Measurements from ENCODE around the gene TCEANC2.

Gene TCEANC2

DNA sequence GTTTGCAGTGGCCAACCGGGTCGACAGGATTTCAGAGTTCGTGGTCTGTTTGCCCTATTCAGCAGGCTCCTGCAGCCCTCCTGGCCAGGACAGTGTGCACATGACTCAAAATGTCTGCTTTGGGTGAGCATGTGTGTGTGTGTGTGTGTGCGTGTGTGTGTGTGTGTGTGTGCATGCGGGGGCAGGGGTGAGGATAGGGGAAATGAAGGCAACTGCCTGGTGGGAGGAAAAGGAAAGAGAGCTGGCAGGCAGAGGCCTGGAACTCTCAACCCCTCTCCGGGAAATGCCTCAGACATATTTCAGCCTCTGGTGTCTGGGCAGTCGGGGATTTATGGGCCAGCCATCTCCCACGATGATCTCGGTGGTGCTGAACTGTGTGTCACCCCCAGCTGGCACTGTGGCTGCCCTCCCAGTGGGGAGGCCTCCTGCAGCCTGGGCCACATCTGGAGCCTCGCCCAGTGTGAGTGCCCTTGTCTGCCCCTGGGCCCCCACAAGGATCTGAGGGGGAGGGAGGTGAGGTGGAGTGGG, 84.2 kb downstream of the TCEANC2 start:
- peak; percentile 36 for DNase-seq

DNA sequence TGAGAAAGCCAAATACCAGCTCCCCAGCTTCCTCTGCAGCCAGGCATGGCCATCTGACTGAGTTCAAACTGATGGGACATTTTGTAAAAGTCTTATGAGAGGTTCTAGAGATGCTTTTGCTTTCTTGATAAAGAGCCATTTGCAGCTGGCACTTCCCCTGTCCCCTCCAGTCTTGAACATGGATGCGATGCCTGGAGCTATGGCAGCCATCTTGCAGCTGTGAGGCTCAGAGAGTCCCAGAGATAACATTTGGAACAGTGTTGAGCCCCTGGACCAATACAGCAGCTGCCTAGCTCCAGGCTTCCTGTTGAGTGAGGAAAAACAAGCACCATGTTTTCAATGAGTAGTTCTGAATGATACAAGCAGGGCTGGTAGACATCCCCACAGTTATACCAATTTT, 85.6 kb downstream of the TCEANC2 start:
- no peak for DNase-seq

DNA sequence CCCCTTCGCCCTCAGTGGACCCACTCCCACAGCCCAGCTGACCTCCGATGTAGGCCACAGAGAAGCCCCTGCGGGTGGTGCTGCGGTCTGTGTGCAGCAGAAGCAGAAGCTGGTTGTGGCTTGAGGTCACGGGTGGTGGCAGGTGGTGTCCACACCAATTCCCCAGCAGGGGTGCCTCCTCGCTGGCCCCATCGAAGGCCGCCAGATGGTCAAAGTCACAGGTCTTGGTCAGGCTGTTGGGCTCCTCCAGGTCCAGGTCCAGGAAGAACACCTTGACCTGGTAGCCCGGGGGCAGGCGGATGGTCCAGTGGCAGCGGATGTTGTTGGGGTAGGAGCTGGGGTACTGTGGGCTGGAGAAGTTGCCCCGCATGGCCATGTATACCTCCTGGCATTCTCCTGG, 86.3 kb downstream of the TCEANC2 start:
- no peak for DNase-seq

DNA sequence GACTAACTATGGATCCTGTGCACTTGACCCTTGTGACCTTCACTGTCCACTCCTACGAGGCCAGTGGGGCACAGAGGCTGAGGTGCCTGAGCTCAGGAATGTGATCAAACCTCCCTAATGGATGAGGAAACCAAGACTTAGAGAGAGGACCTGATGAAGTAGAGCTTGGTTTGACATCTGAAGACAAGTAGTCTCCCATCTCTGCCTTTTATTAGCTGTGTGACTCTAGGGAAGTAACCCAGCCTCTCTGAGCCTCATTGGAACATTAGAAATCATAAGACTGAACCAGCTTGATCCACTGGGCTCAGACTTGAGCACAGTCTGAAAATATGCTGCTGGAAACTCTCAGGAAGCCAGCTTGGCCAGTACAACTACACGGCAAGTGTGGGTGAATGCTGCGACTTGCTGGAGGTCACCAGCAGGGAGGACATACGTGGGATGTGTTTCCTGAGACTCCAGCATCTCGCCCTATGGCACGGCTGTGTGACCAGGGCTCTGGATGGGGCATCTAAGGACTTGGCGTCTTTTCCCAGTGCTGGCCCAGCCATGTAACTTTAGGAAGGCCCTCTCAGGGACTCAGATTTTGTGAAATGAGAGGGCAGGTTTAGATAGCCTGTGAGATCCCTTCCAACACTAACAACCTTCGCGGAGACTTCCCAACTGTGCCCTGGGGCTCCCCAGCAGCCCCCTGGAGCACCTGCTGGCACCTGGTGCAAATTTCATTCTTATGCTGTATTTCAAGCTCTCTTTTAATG, 88.9 kb downstream of the TCEANC2 start:
- DNase-seq, result no peak

DNA sequence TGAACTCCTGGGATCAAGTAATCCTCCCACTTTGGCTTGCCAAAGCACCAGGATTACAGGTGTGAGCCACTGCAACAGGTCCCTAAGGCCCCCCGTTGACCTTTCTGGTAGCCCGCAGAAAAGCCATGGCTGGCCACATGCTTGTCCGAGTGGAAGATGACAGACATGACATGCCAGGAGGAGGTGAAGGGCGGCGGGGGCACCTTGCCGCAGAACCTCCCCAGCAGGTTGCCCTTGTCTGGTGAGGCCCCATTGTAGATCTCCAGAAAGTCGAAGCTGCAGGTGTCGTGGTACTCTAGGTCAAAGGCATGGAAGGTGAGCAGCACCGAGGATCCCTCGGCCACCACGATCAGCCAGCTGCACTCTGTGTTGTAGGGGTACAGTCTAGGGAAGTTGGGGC, 91.0 kb downstream of the TCEANC2 start:
- DNase-seq, result no peak

DNA sequence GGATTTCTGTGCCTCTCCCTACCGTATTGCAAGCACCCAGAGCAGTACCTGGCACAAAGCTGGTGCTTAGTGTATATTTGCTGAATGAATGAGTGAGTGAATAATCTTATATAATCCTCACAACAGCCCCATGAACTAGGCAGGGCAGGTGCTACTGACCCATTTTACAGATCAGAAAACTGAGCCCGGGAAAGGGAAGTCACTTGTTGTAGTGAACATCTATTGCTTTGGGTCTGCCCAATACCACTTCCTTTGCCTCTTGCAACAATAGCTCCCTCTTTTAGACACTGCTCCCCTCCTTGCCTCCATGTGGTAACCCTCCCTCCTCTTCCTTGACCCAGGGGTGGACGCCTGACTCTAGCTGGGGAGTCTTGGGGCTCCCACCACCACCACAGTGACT, 96.3 kb downstream of the TCEANC2 start:
- no peak for DNase-seq

DNA sequence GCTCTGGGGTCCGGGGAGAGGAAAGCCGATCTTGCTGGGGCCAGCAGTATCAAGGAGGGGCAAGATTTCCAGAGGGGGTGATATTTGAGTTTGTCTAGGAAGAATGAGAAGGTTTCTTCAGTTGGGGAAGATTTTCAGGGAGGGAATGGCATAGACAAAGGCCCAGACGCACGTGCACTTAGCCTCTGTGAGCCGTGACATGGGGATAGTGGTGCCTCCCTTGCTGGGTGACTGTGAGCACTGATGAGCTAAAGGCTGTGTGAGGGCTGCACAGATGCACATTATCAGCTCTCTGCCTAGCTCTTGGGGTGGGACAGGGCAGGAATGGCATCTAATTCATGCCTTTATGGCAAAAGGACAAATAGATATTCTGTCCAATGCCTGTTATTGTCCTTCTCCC, 97.6 kb downstream of the TCEANC2 start:
- no peak for DNase-seq

DNA sequence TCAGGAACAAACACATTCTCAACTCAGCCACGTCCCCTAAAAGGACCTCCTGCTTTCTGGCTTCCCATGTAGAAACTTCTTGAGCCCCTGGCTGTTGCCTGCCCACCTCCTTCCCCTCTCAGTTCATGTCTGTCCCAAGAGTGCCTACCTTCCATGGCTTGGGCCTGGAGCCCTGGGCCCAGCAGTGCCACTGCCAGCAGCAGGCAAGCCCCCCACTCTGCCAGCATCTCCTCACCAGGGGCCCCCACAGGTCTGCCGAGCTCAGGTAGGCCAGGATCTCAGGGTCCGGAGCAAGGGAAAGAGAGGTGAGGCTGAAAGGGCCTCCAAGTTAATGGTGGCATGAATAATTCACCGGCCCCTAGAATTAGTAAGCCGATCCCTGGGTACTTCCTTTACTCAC, 99.3 kb downstream of the TCEANC2 start, which contains the start of gene CDCP2:
Gene CDCP2, minus strand, starts transcription at position 305 of the 400 bp plus-strand sequence. Its CDS starts 78 bp downstream, at position 227.
- no peak for DNase-seq

DNA sequence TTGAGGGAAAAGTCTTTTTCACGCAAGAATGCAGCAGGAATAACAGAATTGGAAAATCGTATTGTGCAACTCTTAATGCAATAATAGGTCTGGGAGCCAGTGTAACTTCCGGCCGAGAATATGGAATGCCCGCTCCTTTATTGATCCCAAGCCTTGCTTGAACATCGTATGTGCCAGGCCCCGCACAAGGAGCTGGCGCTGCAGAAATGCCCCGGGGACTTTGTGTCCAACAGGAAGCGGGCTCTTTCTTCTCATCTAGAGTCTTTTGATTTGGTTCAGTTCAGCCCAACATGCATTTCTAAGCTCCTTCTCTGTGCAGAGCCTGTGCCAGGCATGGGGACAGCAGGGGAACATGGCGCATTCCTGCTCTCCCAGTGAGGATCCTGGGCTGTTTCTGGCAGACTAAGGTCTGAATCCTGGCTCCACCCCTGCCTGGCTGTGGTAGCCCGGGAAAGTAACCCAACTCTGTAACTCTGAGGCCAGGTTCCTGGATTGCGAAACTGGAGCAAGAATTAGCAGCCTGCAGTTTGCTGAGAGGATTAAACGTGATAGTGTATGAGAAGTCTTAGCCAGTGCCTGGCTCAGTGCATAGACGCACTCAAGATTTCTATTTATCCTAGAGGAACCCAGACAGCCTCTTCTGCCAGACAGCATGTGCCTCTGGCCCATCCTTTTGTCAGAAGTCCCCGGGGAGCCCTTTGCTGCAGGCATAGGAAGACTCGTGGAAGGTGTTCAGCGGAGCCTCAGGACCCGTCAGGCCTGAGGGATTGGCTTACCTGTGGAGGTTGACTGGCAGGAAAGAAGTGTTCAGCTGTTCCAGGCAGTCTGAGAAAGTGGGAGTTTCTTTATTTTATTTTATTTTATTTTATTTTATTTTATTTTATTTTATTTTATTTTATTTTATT, 100.4 kb downstream of the TCEANC2 start:
- DNase-seq, result peak; percentile 44

All from eye (tissue), 1 donor.